ENCODE measurements around the gene CSRNP2. TPM values are rescaled to one million over a fixed set of nuclear protein-coding genes. Genes with fewer than 3 reads are reported as not detected.

Gene CSRNP2, protein sequence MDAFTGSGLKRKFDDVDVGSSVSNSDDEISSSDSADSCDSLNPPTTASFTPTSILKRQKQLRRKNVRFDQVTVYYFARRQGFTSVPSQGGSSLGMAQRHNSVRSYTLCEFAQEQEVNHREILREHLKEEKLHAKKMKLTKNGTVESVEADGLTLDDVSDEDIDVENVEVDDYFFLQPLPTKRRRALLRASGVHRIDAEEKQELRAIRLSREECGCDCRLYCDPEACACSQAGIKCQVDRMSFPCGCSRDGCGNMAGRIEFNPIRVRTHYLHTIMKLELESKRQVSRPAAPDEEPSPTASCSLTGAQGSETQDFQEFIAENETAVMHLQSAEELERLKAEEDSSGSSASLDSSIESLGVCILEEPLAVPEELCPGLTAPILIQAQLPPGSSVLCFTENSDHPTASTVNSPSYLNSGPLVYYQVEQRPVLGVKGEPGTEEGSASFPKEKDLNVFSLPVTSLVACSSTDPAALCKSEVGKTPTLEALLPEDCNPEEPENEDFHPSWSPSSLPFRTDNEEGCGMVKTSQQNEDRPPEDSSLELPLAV
- 10 to 100 TPM; 17.1 to 19.4 TPM for total RNA-seq

GRCh38 chr12:51083126-51083833 is at the start of gene CSRNP2:
CSRNP2 (minus strand) TSS chr12:51083596; CDS start chr12:51076561, 7,035 bp downstream.
- DNase-seq (ENCODE audit: low spot score): peak; percentile 97
- H3K4me3 ChIP-seq: peak within 1 kb of the TSS; percentile 80 to 85
- H3K27ac ChIP-seq: peak within 1 kb of the TSS; percentile 91 to 95
- peak in 1 of 2 donors; percentile 16 for TF ChIP-seq CTCF (IDR thresholded peaks at IDR 0.05)
- peaks cover 0 to 20% of the 10 kb centered on the region in 2 donors for H3K4me1 ChIP-seq
- no peaks in the 10 kb centered on the region for H3K9me3 ChIP-seq
- H3K36me3 ChIP-seq: no peaks in the 10 kb centered on the region
- H3K27me3 ChIP-seq: no peaks in the 10 kb centered on the region

DNA sequence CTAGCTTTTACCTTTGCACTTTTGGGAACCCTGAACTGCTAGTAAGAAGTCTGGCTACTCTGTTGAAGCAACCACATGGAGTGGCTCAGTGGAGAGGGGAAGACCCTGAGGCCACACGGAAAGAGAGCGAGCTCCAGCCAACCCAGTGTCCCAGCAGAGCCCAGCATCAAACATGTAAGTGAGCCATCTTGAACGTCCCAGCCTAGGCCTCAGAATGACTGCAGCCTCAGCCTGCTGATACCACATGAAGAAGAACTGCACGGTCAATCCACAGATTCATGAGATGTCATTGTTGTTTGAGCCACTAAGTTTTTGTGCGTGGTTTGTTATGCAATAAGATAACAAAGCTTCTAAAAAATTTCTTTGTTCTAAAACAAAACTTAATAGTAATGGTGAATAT is 49.3 kb upstream of the CSRNP2 start:
- no peak for TF ChIP-seq CTCF (IDR thresholded peaks at IDR 0.05)
- H3K4me3 ChIP-seq: no peak overlapping the region
- no peaks in the 10 kb centered on the region for H3K9me3 ChIP-seq
- no peak overlapping the region for H3K27ac ChIP-seq
- H3K36me3 ChIP-seq: no peaks in the 10 kb centered on the region
- no peak for DNase-seq (ENCODE audit: low spot score)
- no peaks in the 10 kb centered on the region for H3K27me3 ChIP-seq
- no peaks in the 10 kb centered on the region for H3K4me1 ChIP-seq

DNA sequence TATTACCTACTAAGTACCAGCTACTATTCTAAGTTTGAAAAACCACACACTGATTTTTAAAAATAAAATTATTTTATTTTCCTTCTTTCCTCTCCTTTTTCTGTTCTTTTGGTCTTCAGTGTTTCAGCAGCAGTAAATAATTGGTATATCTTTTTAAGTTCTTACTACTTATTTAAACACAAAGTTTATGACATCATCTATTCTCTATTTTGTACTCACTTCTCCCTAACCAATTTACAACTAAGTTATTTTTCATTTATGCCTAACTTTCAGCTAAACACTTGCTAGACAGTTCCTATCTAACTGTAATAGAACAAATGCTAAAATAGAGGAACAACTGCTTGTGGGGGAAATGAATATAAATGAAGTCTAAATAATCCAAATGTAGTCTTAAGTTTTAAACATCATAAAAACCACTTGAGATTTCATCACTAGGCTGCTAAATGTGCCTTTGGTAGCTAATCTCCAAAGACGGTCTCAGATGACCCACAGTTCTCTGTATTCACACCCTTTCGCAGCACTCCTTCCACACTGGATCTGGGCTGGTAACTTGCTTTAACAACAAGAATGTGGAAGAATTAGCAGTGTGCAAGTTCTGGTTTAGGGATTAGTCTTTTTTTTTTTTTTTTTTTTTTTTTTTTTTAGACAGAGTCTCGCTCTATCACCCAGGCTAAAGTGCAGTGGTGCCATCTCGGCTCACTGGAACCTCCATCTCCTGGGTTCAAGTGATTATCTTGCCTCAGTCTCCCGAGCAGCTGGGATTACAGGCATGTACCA is 48.5 kb upstream of the CSRNP2 start:
- H3K9me3 ChIP-seq: no peaks in the 10 kb centered on the region

DNA sequence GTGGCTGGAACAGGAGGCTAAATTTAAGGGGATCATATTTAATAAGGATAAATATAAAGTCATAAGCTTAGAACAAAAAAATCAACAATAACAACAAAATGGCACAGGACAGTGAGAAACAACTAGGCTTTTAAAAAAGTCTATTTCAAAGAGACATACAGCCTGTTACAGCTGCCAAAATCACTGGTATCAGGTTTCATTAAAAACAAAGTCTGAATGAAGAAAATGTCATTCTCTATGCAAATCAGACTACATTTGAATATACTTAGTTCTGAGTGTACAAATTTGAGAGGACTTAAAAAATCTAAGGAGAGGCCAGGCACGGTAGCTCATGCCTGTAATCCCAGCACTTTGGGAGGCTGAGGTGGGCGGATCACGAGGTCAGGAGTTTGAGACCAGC is 45.5 kb upstream of the CSRNP2 start:
- no peak for TF ChIP-seq CTCF (IDR thresholded peaks at IDR 0.05)
- DNase-seq (ENCODE audit: low spot score): no peak
- Histone ChIP-seq H3K4me1 (no peaks in the 10 kb centered on the region), H3K27ac (no peak overlapping the region), H3K36me3 (no peaks in the 10 kb centered on the region), H3K4me3 (no peak overlapping the region), H3K9me3 (no peaks in the 10 kb centered on the region), H3K27me3 (no peaks in the 10 kb centered on the region)

More for the DNA sequence above, 48.5 kb upstream of the CSRNP2 start:
- Histone ChIP-seq H3K27me3 (no peaks in the 10 kb centered on the region), H3K36me3 (no peaks in the 10 kb centered on the region), H3K4me3 (no peak overlapping the region), H3K4me1 (no peaks in the 10 kb centered on the region), H3K27ac (no peak overlapping the region)
- no peak for DNase-seq (ENCODE audit: low spot score)
- TF ChIP-seq CTCF (IDR thresholded peaks at IDR 0.05): no peak

DNA sequence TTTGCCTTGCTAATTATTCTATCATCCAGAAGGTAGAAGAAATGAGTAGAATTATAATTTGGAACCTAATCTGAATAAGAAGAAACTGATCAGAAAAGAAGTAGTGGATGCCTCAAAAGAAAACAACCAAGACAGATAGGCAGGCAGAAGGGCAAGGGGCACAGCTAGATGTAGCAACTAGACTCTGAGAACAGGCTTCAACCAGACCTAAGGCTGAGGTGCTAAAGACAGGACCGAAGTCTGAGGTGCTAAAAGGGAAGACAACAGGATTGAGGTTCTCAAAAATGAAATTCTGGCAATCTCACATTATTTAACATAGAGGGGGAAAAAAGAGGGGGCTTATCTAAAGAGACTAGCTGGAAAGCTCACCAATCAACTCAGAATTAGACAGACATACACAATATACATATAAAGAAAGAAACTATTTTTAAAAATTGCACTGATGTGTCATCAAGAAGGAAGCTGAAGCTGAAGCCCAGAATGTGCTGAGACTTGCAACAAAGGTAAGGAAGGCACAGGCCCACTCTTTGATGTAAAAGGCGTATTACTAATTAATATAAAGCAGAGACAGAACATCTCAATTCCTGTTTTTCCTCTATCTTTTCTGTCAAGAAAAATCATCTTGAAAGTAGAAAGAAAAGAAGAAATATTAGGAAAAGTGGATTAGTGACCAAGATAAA is 43.8 kb upstream of the CSRNP2 start:
- H3K36me3 ChIP-seq: no peaks in the 10 kb centered on the region
- H3K27me3 ChIP-seq: no peaks in the 10 kb centered on the region
- TF ChIP-seq CTCF (IDR thresholded peaks at IDR 0.05): no peak
- no peak for DNase-seq (ENCODE audit: low spot score)
- no peaks in the 10 kb centered on the region for H3K4me1 ChIP-seq
- H3K27ac ChIP-seq: no peak overlapping the region
- no peaks in the 10 kb centered on the region for H3K9me3 ChIP-seq
- H3K4me3 ChIP-seq: no peak overlapping the region

Data from right atrium auricular region (tissue), 2 donors.